H9 (cell line): ENCODE results near the gene HECW1. TPM values are rescaled to one million over a fixed set of nuclear protein-coding genes. Genes with fewer than 3 reads are reported as not detected.

Experiments used
- DNase-seq: peaks from one replicate; pipeline ENCODE4 v3.0.0-alpha.2; 2017
- H2AFZ ChIP-seq: one replicate; pipeline ENCODE4 v1.6.1; 2013; ENCODE audit warnings: mild to moderate bottlenecking, low read length, control low read depth, moderate library complexity
- H2AK5ac ChIP-seq: 2 replicates; pipeline ENCODE4 v1.6.1; 2013; ENCODE audit warnings: low read length, control low read depth, mixed read lengths; ENCODE audit not compliant: insufficient read length
- H2BK120ac ChIP-seq: one replicate; pipeline ENCODE4 v1.6.1; 2013; ENCODE audit warnings: low read depth, mild to moderate bottlenecking, low read length, control low read depth, inconsistent platforms; ENCODE audit not compliant: poor library complexity, severe bottlenecking
- H2BK12ac ChIP-seq: 2 replicates; pipeline ENCODE4 v1.6.1; 2013; ENCODE audit warnings: low read length, control low read depth, mixed read lengths, low read depth; ENCODE audit not compliant: insufficient read length
- H2BK15ac ChIP-seq: 2 replicates; pipeline ENCODE4 v1.6.1; 2013; ENCODE audit warnings: low read depth, low read length, control low read depth
- H2BK20ac ChIP-seq: one replicate; pipeline ENCODE4 v1.6.1; 2013; ENCODE audit warnings: low read depth, mild to moderate bottlenecking, low read length, control low read depth, inconsistent platforms; ENCODE audit not compliant: poor library complexity, severe bottlenecking
- H2BK5ac ChIP-seq: 2 replicates; pipeline ENCODE4 v1.6.1; 2013; ENCODE audit warnings: low read length, control low read depth, mixed read lengths; ENCODE audit not compliant: insufficient read length
- H3K14ac ChIP-seq: 2 replicates; pipeline ENCODE4 v1.6.1; 2013; ENCODE audit warnings: low read length, control low read depth; ENCODE audit not compliant: insufficient read depth
- H3K18ac ChIP-seq: 2 replicates; pipeline ENCODE4 v1.6.1; 2013; ENCODE audit warnings: low read depth, mild to moderate bottlenecking, mixed read lengths, low read length, control low read depth; ENCODE audit not compliant: insufficient read length
- H3K23ac ChIP-seq: 2 replicates; pipeline ENCODE4 v1.6.1; 2013; ENCODE audit warnings: low read length, control low read depth, mixed read lengths, low read depth; ENCODE audit not compliant: insufficient read length
- H3K23me2 ChIP-seq: 2 replicates; pipeline ENCODE4 v1.6.1; 2013; ENCODE audit warnings: low read depth, mild to moderate bottlenecking, mixed read lengths, low read length, control low read depth; ENCODE audit not compliant: insufficient read length, poor library complexity, severe bottlenecking
- H3K27ac ChIP-seq: 2 replicates; pipeline ENCODE4 v1.5.1; 2013; ENCODE audit warnings: low read length, control low read depth, mixed read lengths, low read depth; ENCODE audit not compliant: insufficient read length
- H3K27me3 ChIP-seq: 2 replicates; pipeline ENCODE4 v1.6.1; 2013; ENCODE audit warnings: low read length, control low read depth, inconsistent platforms; ENCODE audit not compliant: insufficient read depth
- H3K4ac ChIP-seq: 2 replicates; pipeline ENCODE4 v1.6.1; 2013; ENCODE audit warnings: low read depth, mild to moderate bottlenecking, control low read depth, inconsistent platforms, low read length, moderate library complexity
- H3K4me1 ChIP-seq: 2 replicates; pipeline ENCODE4 v1.6.1; 2013; ENCODE audit warnings: low read length, control low read depth, inconsistent platforms; ENCODE audit not compliant: insufficient read depth
- H3K4me2 ChIP-seq: 2 replicates; pipeline ENCODE4 v1.6.1; 2013; ENCODE audit warnings: low read length, control low read depth, mixed read lengths; ENCODE audit not compliant: insufficient read length, insufficient read depth
- H3K56ac ChIP-seq: 2 replicates; pipeline ENCODE4 v1.6.1; 2013; ENCODE audit warnings: low read depth, mild to moderate bottlenecking, mixed read lengths, low read length, control low read depth; ENCODE audit not compliant: insufficient read length
- H3K79me1 ChIP-seq: 2 replicates; pipeline ENCODE4 v1.6.1; 2013; ENCODE audit warnings: low read depth, mild to moderate bottlenecking, moderate library complexity, low read length, control low read depth, inconsistent platforms; ENCODE audit not compliant: insufficient read depth, poor library complexity, severe bottlenecking
- H3K79me2 ChIP-seq: 2 replicates; pipeline ENCODE4 v1.6.1; 2013; ENCODE audit warnings: low read length, control low read depth, inconsistent platforms; ENCODE audit not compliant: insufficient read depth
- H3K9ac ChIP-seq: 2 replicates; pipeline ENCODE4 v1.6.1; 2013; ENCODE audit warnings: low read length, control low read depth, mixed read lengths; ENCODE audit not compliant: insufficient read length; ENCODE audit errors: extremely low read depth
- H3K9me3 ChIP-seq: one replicate; pipeline ENCODE4 v1.6.1; 2013; ENCODE audit warnings: low read depth, low read length, inconsistent platforms; ENCODE audit not compliant: control insufficient read depth
- H3T11ph ChIP-seq: one replicate; pipeline ENCODE4 v1.6.1; 2013; ENCODE audit warnings: mild to moderate bottlenecking, low read length, control low read depth, inconsistent platforms
- H4K20me1 ChIP-seq: one replicate; pipeline ENCODE4 v1.6.1; 2013; ENCODE audit not compliant: control insufficient read depth, insufficient read length, insufficient read depth
- H4K5ac ChIP-seq: 2 replicates; pipeline ENCODE4 v1.6.1; 2013; ENCODE audit warnings: low read depth, mild to moderate bottlenecking, mixed read lengths, low read length, control low read depth; ENCODE audit not compliant: insufficient read length
- H4K8ac ChIP-seq: replicated peaks from 2 replicates; pipeline ENCODE4 v1.6.1; 2013; ENCODE audit warnings: low read length, control low read depth, mixed read lengths, low read depth; ENCODE audit not compliant: insufficient read length
- H4K91ac ChIP-seq: 2 replicates; pipeline ENCODE4 v1.6.1; 2013; ENCODE audit warnings: low read depth, mild to moderate bottlenecking, moderate library complexity, mixed read lengths, low read length, control low read depth; ENCODE audit not compliant: insufficient read length
- H3K27ac Mint-ChIP-seq, 3 experiments: 2 replicates in 2 of 3; 3 replicates in 1 of 3; pipeline ENCODE4 v1.8.0; 2020 to 2021; ENCODE audit warnings: mixed read lengths in 3 of 3, mild to moderate bottlenecking in 1 of 3, moderate library complexity in 1 of 3
- H3K27me3 Mint-ChIP-seq: 2 replicates; pipeline ENCODE4 v1.8.0; 2021; ENCODE audit warnings: low read depth, mild to moderate bottlenecking, moderate library complexity, mixed read lengths
- H3K36me3 Mint-ChIP-seq, 3 experiments: 2 replicates in 2 of 3; 3 replicates in 1 of 3; pipeline ENCODE4 v1.8.0; 2020 to 2021; ENCODE audit warnings: low read depth in 3 of 3, mixed read lengths in 3 of 3; ENCODE audit not compliant: insufficient read depth in 1 of 3
- H3K4me1 Mint-ChIP-seq, 2 experiments: 2 replicates each; pipeline ENCODE4 v1.8.0; 2020; ENCODE audit warnings: mixed read lengths in 2 of 2
- H3K4me3 Mint-ChIP-seq, 2 experiments: 2 replicates in 1 of 2; 3 replicates in 1 of 2; pipeline ENCODE4 v1.8.0; 2020 to 2021; ENCODE audit warnings: mild to moderate bottlenecking in 2 of 2, mixed read lengths in 2 of 2, moderate library complexity in 1 of 2
- H3K9me3 Mint-ChIP-seq, 2 experiments: 2 replicates in 1 of 2; 3 replicates in 1 of 2; pipeline ENCODE4 v1.8.0; 2020; ENCODE audit warnings: mild to moderate bottlenecking in 2 of 2, mixed read lengths in 2 of 2, moderate library complexity in 1 of 2
- CTCF ChIP-seq: fragments of 200-600 bp; sonication (generic); conservative IDR thresholded peaks from 3 replicates; pipeline ENCODE4 v1.8.0; 2021; ENCODE audit warnings: antibody characterized with exemption, mild to moderate bottlenecking
- WGBS: extraction: QIAGEN DNeasy Blood & Tissue Kit; methylation state at CpG from one replicate; pipeline ENCODE4 v1.1.7; 2013; ENCODE audit warnings: missing lambda C conversion rate, low lambda C conversion rate, mixed read lengths; ENCODE audit not compliant: insufficient read length; ENCODE audit errors: extremely low coverage; 5-methylcytosine and 5-hydroxymethylcytosine counted together
- total RNA-seq: library from RNA; stranded (reverse); gene quantifications from 2 replicates; pipeline ENCODE4 v1.2.1, GENCODE V29; 2021

The HECW1 gene
- total RNA-seq, 1 experiment from 2014 or later = 5.0 TPM

DNA sequence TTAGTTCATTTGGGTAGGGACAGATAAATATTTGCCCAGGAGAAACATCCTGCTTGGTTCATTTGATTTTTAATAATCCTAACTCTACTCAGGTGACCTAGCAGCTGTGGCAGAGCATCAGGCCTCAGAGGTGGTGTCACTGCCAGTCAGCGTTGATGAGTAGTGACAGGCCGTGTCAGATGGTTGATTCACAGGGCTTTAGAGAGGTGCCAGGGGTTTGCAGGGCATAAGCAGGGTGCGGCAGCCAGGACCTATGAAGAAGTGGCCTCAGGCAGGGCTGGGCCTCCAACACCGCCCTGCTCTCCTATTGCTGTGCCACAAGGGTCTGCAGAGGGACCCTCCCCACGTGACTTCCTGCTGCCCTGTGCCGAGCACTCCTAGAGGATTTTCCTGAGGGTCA lies 128.1 kb downstream of the HECW1 start:
- H2BK120ac ChIP-seq = no peak overlapping the region
- no peaks in the 10 kb centered on the region for H3K27me3 ChIP-seq
- no peak overlapping the region for H3K23ac ChIP-seq
- H3K14ac ChIP-seq = no peak overlapping the region
- H3K18ac ChIP-seq = no peak overlapping the region
- no peak overlapping the region for H2BK12ac ChIP-seq
- H4K20me1 ChIP-seq = no peaks in the 10 kb centered on the region
- no peak overlapping the region for H4K5ac ChIP-seq
- peak overlapping the region in 1 of 3 experiments; percentile 72; a peak in 2 of 7 replicates for H3K27ac Mint-ChIP-seq
- H3K23me2 ChIP-seq = no peaks in the 10 kb centered on the region
- no peaks in the 10 kb centered on the region for H3K79me2 ChIP-seq
- H3K27me3 Mint-ChIP-seq = peaks cover 2% of the 10 kb centered on the region; the same call in 1 of the 2 replicates
- no peak for DNase-seq
- H3K56ac ChIP-seq = no peak overlapping the region
- H3K9me3 Mint-ChIP-seq = no peaks in the 10 kb centered on the region
- no peak overlapping the region for H2AK5ac ChIP-seq
- H2BK15ac ChIP-seq = no peak overlapping the region
- H3K9ac ChIP-seq = no peak overlapping the region
- peaks cover 12% of the 10 kb centered on the region for H3K4me1 ChIP-seq
- H2AFZ ChIP-seq = no peak overlapping the region
- H3K4me3 Mint-ChIP-seq = no peak overlapping the region
- no peak overlapping the region for H3T11ph ChIP-seq
- H4K91ac ChIP-seq = no peak overlapping the region
- H3K4ac ChIP-seq = no peak overlapping the region
- H2BK20ac ChIP-seq = no peak overlapping the region
- H3K79me1 ChIP-seq = no peaks in the 10 kb centered on the region
- H3K36me3 Mint-ChIP-seq = no peaks in the 10 kb centered on the region; a peak in 1 of 7 replicates
- no peak overlapping the region for H2BK5ac ChIP-seq
- no peaks in the 10 kb centered on the region for H3K9me3 ChIP-seq
- no peak overlapping the region for H3K4me2 ChIP-seq
- H3K4me1 Mint-ChIP-seq = peaks cover 29 to 32% of the 10 kb centered on the region in 2 experiments
- H4K8ac ChIP-seq = no peak overlapping the region
- no CpG with 5 or more reads among the region's 6 CpGs for WGBS
- H3K27ac ChIP-seq = no peak overlapping the region
- no peak for TF ChIP-seq CTCF
